C4-2B (cell line): ENCODE data around the gene CTNNB1.

Experiments
- H3K27ac ChIP-seq: fragments of 450-650 bp; 2 replicates; pipeline ENCODE4 v1.5.1; 2017
- CTCF ChIP-seq: fragments of 450-650 bp; conservative IDR thresholded peaks from 2 replicates; pipeline ENCODE4 v1.5.1; 2017; ENCODE audit warnings: mild to moderate bottlenecking
- ZFX ChIP-seq: fragments of 450-650 bp; IDR thresholded peaks from 2 replicates; pipeline ENCODE4 v1.6.1; 2017

Gene CTNNB1

DNA sequence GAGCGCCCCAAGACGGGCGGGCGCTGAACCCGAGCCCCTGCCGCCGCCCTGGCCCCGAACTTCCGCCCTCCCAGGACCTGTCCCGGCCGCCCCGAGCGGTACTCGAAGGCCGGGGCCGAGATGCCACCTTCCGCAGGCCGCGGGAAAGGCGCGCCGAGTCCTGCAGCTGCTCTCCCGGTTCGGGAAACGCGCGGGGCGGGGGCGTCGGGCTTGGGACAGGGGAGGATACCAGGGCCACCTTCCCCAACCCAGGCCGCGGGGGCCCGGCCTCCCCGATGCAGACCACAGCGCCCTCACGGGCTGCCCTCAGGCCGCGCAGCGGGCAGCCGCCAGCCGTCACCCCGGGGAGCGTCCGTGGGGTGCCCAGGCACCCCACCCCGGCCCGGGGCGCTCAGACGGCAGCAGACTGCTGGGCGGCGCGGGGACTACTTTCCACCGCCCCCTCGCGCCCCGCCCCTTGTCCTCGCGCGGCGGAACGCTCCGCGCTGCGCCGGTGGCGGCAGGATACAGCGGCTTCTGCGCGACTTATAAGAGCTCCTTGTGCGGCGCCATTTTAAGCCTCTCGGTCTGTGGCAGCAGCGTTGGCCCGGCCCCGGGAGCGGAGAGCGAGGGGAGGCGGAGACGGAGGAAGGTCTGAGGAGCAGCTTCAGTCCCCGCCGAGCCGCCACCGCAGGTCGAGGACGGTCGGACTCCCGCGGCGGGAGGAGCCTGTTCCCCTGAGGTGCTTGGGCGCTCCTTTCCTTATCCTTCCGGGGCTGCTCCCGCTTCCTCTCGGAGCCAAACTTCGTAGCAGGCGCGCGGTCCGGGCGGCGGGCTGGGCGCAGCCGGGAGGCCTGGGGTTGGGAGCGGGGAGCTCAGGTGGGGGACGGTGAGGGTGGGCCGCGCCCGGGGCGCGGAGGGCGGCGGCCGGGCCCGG, at the start of gene CTNNB1:
CTNNB1 (plus strand) TSS at position 556 of the 916 bp plus-strand sequence. CDS start 24,564 bp downstream, outside the sequence.
- H3K27ac ChIP-seq: peak within 1 kb of the TSS; percentile 99

DNA sequence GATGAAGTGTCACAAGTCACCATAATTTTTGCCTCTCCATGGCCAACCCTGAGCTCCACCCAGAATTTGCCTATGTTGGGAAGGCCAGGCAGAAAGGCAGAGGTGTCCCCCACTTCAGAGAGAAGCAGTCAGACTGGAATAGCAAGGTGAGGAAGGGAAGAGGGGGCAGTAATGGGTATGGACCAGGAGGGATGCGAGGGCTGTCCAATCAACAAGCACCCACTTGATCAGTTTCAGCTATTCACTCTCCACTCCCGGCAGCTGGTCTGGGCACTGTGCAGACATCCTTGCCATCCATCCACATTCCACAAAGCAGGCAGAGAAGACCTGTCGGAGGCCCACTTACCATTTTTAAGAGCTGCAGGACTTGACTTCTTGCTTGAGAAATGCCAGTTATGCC, 43.5 kb upstream of the CTNNB1 start:
- TF ChIP-seq CTCF (no peak), ZFX (no peak)
- no peak overlapping the region for H3K27ac ChIP-seq

More for the DNA sequence above, at the start of gene CTNNB1:
- TF ChIP-seq ZFX: peak; percentile 78; the same call in 1 of the 2 replicates
- peak; percentile 14; the same call in 1 of the 2 replicates for TF ChIP-seq CTCF

DNA sequence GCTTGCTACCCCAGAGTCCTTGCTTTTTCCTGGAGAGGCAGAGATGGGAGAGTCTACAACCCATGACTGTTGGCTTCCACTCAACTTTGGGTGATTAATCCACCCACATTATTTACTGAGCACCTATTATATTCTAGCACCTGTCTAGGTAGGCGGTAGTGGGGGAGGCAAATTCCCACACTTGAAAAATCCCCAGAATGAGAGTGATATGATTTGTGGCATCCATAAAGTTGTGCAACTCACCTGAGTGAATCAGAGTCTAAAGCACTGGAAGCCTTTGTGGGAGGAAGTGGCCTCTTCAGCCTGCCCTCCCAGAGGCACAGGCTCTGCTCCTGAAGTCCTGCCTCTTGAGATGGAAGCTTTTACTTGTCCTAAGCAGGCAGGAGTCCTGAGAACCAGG, 40.4 kb upstream of the CTNNB1 start:
- TF ChIP-seq CTCF (no peak), ZFX (no peak)

DNA sequence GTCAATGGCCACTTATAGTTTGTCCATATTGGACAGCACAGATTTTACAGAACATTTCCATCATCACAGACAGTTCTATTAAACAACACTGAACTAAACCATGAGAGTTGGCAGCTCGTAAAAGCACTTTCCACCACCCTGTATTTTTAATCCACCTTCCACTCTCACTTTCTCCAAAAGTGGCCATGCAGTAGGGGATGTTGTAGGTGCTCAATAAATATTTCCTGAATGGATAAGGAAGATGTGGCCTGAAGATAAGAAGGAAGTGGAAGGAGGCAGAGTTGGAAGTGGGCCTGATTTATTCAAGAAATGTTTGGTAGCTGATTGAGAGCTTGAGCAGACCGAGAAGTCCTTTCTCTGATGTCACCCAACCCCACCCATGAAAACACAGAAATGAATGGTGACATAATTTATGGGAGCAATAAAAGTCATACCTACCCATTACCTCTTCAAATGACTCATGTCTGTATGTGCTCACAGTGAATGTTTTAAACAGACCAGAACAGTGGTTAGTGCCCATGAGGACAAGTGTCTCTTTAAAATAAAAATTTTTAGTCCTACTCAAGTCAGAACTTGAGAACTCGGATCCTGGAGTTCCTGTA, 39.6 kb upstream of the CTNNB1 start:
- TF ChIP-seq CTCF (no peak), ZFX (no peak)
- no peak overlapping the region for H3K27ac ChIP-seq

More for the DNA sequence above, 40.4 kb upstream of the CTNNB1 start:
- H3K27ac ChIP-seq: no peak overlapping the region

DNA sequence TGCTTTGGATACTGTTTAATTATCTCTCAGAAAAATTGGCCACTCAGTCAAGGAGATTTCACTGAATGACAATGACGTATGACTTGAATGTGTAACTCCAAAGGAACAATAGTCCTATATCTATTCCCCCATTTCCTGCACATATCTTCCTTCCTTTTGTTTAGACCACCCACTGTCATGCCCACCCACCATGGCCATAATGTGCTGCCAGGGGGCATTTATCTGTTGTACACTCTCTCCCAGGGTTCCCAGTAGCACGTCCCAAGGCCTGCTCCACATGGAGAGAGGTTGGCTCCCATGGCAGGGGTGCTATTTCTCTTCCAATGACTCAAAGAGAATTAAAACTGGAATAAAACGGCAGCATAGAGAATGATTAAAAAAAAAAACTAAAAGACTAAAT, 36.8 kb upstream of the CTNNB1 start:
- TF ChIP-seq ZFX (no peak), CTCF (no peak)
- peak overlapping the region; percentile 54; the same call in 1 of the 2 replicates for H3K27ac ChIP-seq

GRCh38 chr3:41163006-41163405, 36.3 kb upstream of the CTNNB1 start:
- TF ChIP-seq ZFX (no peak), CTCF (no peak)

DNA sequence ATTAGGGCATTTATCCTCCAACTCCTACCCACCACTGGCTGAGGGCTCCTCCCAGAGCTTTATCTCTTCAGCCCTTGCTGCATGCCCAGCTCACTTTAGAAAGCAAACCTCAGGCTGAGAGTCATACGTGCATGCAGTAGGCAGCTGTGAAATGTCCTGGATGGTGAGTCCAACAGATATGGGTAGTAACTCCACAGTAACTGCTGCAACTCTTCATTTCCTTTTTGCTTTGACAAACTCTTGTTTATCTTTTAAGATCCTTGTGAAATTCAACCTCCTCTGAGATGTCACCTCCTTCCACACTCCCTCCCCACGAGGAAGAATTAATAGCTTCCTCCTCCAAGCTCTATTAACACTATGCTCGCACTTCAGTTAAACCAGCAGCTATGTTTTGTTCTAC, 35.9 kb upstream of the CTNNB1 start:
- peak overlapping the region; percentile 54 for H3K27ac ChIP-seq
- no peak for TF ChIP-seq ZFX
- TF ChIP-seq CTCF: no peak

More at GRCh38 chr3:41163006-41163405, 36.3 kb upstream of the CTNNB1 start:
- peak overlapping the region; percentile 54 for H3K27ac ChIP-seq
